Gastrocnemius medialis (tissue), 4 donors: Measurements from ENCODE around the gene KCNH6. TPM values are rescaled to one million over a fixed set of nuclear protein-coding genes. Genes with fewer than 3 reads are reported as not detected.

Source experiments
- ATAC-seq, 2 donors: fragments of 150-250 bp; one replicate each; pipeline ENCODE4 v1.9.1; 2016
- DNase-seq, 2 donors: peaks; one replicate each; pipeline ENCODE4 v3.0.0-alpha.2; 2019
- H3K27ac ChIP-seq, 4 donors: fragments of 200-600 bp; sonication (generic); 1 replicate in 1 of 4; 2 replicates in 3 of 4; pipeline ENCODE4 v1.5.1; 2016 to 2018; ENCODE audit warnings: mild to moderate bottlenecking in 2 of 4, moderate library complexity in 1 of 4
- H3K27me3 ChIP-seq, 3 donors: fragments of 200-600 bp; sonication (generic) in 2 of 3; 1 replicate in 1 of 3; 2 replicates in 2 of 3; pipeline versions ENCODE4 v1.5.1 to v1.6.0; 2016 to 2019; ENCODE audit warnings: mild to moderate bottlenecking in 1 of 3, moderate library complexity in 1 of 3
- H3K36me3 ChIP-seq, 2 donors: fragments of 200-600 bp; sonication (generic) in 1 of 2; one replicate each; pipeline ENCODE4 v1.5.1; 2017 to 2018
- H3K4me1 ChIP-seq, 2 donors: fragments of 200-600 bp; sonication (generic) in 1 of 2; one replicate each; pipeline ENCODE4 v1.5.1; 2016 to 2017; ENCODE audit warnings: mild to moderate bottlenecking in 2 of 2
- H3K4me3 ChIP-seq, 4 donors: fragments of 200-600 bp; sonication (generic) in 3 of 4; 1 replicate in 1 of 4; 2 replicates in 3 of 4; pipeline ENCODE4 v1.5.1; 2016 to 2019; ENCODE audit warnings: mild to moderate bottlenecking in 2 of 4
- H3K9me3 ChIP-seq, 3 donors: fragments of 200-600 bp; sonication (generic) in 2 of 3; 1 replicate in 1 of 3; 2 replicates in 2 of 3; pipeline ENCODE4 v1.5.1; 2016 to 2019
- CTCF ChIP-seq, 5 experiments: fragments of 450-650 bp in 3 of 5; fragments of 200-600 bp in 2 of 5; sonication (generic) in 2 of 5; IDR thresholded peaks in 4 of 5; conservative IDR thresholded peaks in 1 of 5; 1 replicate in 4 of 5; 2 replicates in 1 of 5; pipeline ENCODE4 v1.5.1; 2016 to 2019; ENCODE audit warnings: antibody characterized with exemption in 5 of 5, mild to moderate bottlenecking in 3 of 5, moderate library complexity in 3 of 5
- POLR2A ChIP-seq, 2 donors: fragments of 450-650 bp; IDR thresholded peaks; one replicate each; pipeline ENCODE4 v1.6.1; 2017; ENCODE audit warnings: antibody characterized with exemption in 2 of 2, mild to moderate bottlenecking in 2 of 2, moderate library complexity in 2 of 2
- in situ Hi-C, 4 donors: fragments of 200-750 bp; cut with MboI; loops; one replicate each; pipeline versions ENCODE4 v1.15.0 to v1.8.0; 2017; ENCODE audit warnings: low sequenced_read_pairs in 4 of 4
- intact Hi-C: fragments of 100-400 bp; cut with DNase I; formaldehyde crosslinking; loops from one replicate; pipeline ENCODE4 v1.15.1; 2023; ENCODE audit warnings: low total_unique reads
- total RNA-seq, 4 donors: library from RNA; depleted of rRNA; stranded (reverse); fragments of >200 nt; gene quantifications; one replicate each; pipeline versions ENCODE4 v1.1.0 to v1.2.3, GENCODE V29; 2016

KCNH6 gene
- total RNA-seq, 4 donors from 2014 or later = not detected

GRCh38 chr17:63534078-63534570 lies 11.0 kb downstream of the KCNH6 start:
- H3K9me3 ChIP-seq = no peaks in the 10 kb centered on the region
- intact Hi-C loops = no loop called here
- in situ Hi-C loops = no loop called here

GRCh38 chr17:63534816-63535455 lies 11.8 kb downstream of the KCNH6 start:
- peaks cover 16 to 28% (median 23%) of the 10 kb centered on the region in 3 donors for H3K27me3 ChIP-seq
- H3K27ac ChIP-seq = no peak overlapping the region
- intact Hi-C loops = no loop called here
- TF ChIP-seq CTCF (IDR thresholded peaks at IDR 0.05 in 4 of 5, conservative IDR thresholded peaks at IDR 0.05 in 1 of 5) = no peak
- no peak for ATAC-seq
- H3K9me3 ChIP-seq = no peaks in the 10 kb centered on the region
- H3K4me3 ChIP-seq = no peak overlapping the region
- no peaks in the 10 kb centered on the region for H3K36me3 ChIP-seq
- in situ Hi-C loops = no loop called here
- DNase-seq = no peak
- H3K4me1 ChIP-seq = peaks cover 4 to 7% of the 10 kb centered on the region in 2 donors

More at GRCh38 chr17:63534078-63534570, 11.0 kb downstream of the KCNH6 start:
- no peak for TF ChIP-seq POLR2A (IDR thresholded peaks at IDR 0.05)
- no peak for TF ChIP-seq CTCF (IDR thresholded peaks at IDR 0.05 in 4 of 5, conservative IDR thresholded peaks at IDR 0.05 in 1 of 5)
- Histone ChIP-seq H3K27me3 (peaks cover 11 to 24% (median 21%) of the 10 kb centered on the region in 3 donors), H3K27ac (no peak overlapping the region), H3K4me3 (no peak overlapping the region), H3K4me1 (peaks cover 4 to 7% of the 10 kb centered on the region in 2 donors), H3K36me3 (no peaks in the 10 kb centered on the region)
- ATAC-seq = no peak
- no peak for DNase-seq

GRCh38 chr17:63535640-63536039 lies 12.5 kb downstream of the KCNH6 start:
- in situ Hi-C loops = no loop called here
- no peak overlapping the region for H3K27ac ChIP-seq
- intact Hi-C loops = no loop called here
- no peaks in the 10 kb centered on the region for H3K9me3 ChIP-seq
- peaks cover 4 to 7% of the 10 kb centered on the region in 2 donors for H3K4me1 ChIP-seq
- ATAC-seq (no peak), DNase-seq (no peak)
- TF ChIP-seq POLR2A (IDR thresholded peaks at IDR 0.05) = no peak
- no peak for TF ChIP-seq CTCF (IDR thresholded peaks at IDR 0.05 in 4 of 5, conservative IDR thresholded peaks at IDR 0.05 in 1 of 5)
- H3K36me3 ChIP-seq = no peaks in the 10 kb centered on the region
- peaks cover 16 to 28% (median 23%) of the 10 kb centered on the region in 3 donors for H3K27me3 ChIP-seq
- no peak overlapping the region for H3K4me3 ChIP-seq

GRCh38 chr17:63537001-63537400 lies 13.8 kb downstream of the KCNH6 start:
- no peaks in the 10 kb centered on the region for H3K9me3 ChIP-seq
- H3K4me1 ChIP-seq = peaks cover 4 to 7% of the 10 kb centered on the region in 2 donors
- H3K27ac ChIP-seq = no peak overlapping the region
- no peaks in the 10 kb centered on the region for H3K36me3 ChIP-seq
- no peak for ATAC-seq
- TF ChIP-seq POLR2A (IDR thresholded peaks at IDR 0.05) (no peak), CTCF (IDR thresholded peaks at IDR 0.05 in 4 of 5, conservative IDR thresholded peaks at IDR 0.05 in 1 of 5) (no peak)
- peaks cover 16 to 28% (median 23%) of the 10 kb centered on the region in 3 donors for H3K27me3 ChIP-seq
- intact Hi-C loops = no loop called here
- no peak overlapping the region for H3K4me3 ChIP-seq
- no peak for DNase-seq
- in situ Hi-C loops = no loop called here
